Right atrium auricular region (tissue), 2 donors: ENCODE results near the gene LYPD4. TPM values are rescaled to one million over a fixed set of nuclear protein-coding genes. Genes with fewer than 3 reads are reported as not detected.
"Not testable (repeated sequence)": the region's sequence is repeated elsewhere in the genome, so short reads cannot be mapped to it uniquely, and the experiment has no call there.

Experiments
- DNase-seq: peaks from one replicate; pipeline ENCODE4 v3.0.0-alpha.2; 2019; ENCODE audit warnings: low spot score
- H3K27ac ChIP-seq, 2 donors: fragments of 200-600 bp; sonication (generic); 1 replicate in 1 of 2; 2 replicates in 1 of 2; pipeline ENCODE4 v1.5.1; 2016 to 2019
- H3K27me3 ChIP-seq, 2 donors: fragments of 200-600 bp; sonication (generic); one replicate each; pipeline versions ENCODE4 v1.5.1 to v1.6.0; 2017 to 2019
- H3K36me3 ChIP-seq: fragments of 200-600 bp; sonication (generic); one replicate; pipeline ENCODE4 v1.5.1; 2016
- H3K4me1 ChIP-seq, 2 donors: fragments of 200-600 bp; sonication (generic); one replicate each; pipeline versions ENCODE4 v1.5.1 to v1.6.0; 2017 to 2019
- H3K4me3 ChIP-seq, 2 donors: fragments of 200-600 bp; sonication (generic); 1 replicate in 1 of 2; 2 replicates in 1 of 2; pipeline ENCODE4 v1.5.1; 2017 to 2019; ENCODE audit warnings: mild to moderate bottlenecking in 1 of 2, moderate library complexity in 1 of 2
- H3K9me3 ChIP-seq, 2 donors: fragments of 200-600 bp; sonication (generic); one replicate each; pipeline ENCODE4 v1.5.1; 2019
- total RNA-seq, 2 donors: library from RNA; depleted of rRNA; stranded (reverse); fragments of >200 nt; gene quantifications; one replicate each; pipeline ENCODE4 v1.1.0, GENCODE V29; 2016
- TF ChIP-seq, protein P1 (sequence below), 2 donors: fragments of 200-600 bp; sonication (generic); IDR thresholded peaks; one replicate each; pipeline ENCODE4 v1.5.1; 2019; ENCODE audit warnings: antibody characterized with exemption in 2 of 2

The LYPD4 gene
- total RNA-seq, 2 donors from 2014 or later: not detected

DNA sequence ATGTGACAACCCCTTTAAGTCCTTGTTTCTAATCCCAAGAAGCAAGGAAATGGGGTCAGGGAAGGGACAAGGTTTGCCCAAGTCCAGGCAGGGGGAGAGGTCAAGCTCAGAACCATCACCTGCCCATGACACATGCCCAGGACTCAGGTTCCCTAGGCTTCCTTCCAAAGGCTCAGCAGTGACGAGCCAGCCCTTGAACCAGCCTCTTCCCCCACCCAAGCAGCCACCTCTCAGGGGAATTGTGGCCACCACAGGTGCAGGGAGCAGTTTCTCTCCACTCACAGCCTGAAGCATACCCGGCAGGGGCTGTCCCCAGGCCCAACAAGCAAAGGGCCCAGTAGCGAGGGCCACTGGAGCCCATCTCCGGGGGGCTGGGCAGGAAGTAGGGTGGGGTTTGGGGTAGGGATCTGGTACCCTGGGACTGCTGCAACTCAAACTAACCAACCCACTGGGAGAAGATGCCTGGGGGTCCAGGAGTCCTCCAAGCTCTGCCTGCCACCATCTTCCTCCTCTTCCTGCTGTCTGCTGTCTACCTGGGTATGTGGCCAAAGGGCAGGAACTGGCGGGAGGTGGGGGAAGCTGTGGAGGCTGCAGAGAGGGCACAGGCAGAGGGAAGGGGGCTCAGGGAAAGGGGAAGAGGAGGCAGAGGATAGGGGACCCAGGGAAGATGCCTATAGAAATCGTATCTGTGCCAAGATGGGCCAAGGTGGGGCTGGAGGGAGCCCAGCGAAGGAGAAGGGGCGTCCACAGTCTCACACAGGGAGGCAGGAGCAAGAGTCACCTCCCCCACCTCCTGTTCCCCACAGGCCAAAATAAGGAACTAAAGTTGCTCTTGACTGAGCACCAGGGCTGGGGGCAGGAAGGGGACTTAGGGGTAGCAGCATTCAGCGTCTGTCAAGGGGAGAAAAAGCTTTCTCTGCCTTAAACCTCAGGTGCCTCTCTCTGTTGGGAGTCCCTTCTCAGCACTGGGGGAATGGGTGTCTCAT, 32.7 kb upstream of the LYPD4 start, which contains the start of gene CD79A:
Gene CD79A (plus strand): TSS at position 433 of the 986 bp plus-strand sequence. CDS start 26 bp downstream, at position 459.
- TF ChIP-seq, protein P1, sequence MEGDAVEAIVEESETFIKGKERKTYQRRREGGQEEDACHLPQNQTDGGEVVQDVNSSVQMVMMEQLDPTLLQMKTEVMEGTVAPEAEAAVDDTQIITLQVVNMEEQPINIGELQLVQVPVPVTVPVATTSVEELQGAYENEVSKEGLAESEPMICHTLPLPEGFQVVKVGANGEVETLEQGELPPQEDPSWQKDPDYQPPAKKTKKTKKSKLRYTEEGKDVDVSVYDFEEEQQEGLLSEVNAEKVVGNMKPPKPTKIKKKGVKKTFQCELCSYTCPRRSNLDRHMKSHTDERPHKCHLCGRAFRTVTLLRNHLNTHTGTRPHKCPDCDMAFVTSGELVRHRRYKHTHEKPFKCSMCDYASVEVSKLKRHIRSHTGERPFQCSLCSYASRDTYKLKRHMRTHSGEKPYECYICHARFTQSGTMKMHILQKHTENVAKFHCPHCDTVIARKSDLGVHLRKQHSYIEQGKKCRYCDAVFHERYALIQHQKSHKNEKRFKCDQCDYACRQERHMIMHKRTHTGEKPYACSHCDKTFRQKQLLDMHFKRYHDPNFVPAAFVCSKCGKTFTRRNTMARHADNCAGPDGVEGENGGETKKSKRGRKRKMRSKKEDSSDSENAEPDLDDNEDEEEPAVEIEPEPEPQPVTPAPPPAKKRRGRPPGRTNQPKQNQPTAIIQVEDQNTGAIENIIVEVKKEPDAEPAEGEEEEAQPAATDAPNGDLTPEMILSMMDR (IDR thresholded peaks at IDR 0.05): no peak
- Histone ChIP-seq H3K4me3 (no peak within 1 kb of the TSS), H3K36me3 (peaks cover 4% of the 10 kb centered on the region), H3K9me3 (no peaks in the 10 kb centered on the region), H3K27ac (no peak within 1 kb of the TSS), H3K4me1 (no peaks in the 10 kb centered on the region), H3K27me3 (no peaks in the 10 kb centered on the region)
- DNase-seq: no peak

DNA sequence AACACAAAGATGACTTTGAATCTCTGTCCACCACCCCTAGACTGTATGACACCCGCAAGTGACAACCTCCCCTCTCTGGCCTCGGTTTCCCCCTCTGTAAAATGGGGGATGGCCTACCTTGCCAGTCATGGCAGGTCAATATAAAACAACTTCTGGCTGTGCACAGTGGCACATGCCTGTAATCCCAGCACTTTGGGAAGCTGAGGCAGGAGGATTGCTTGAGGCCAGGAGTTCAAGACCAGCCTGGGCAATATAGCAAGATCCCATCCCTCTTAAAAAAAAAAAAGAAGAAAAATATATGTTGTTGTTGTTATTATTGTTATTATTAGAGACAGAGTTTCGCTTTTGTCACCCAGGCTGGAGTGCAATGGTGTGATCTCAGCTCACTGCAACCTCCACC, 31.5 kb upstream of the LYPD4 start:
- not testable (repeated sequence) for DNase-seq, H3K27ac ChIP-seq, H3K4me1 ChIP-seq

DNA sequence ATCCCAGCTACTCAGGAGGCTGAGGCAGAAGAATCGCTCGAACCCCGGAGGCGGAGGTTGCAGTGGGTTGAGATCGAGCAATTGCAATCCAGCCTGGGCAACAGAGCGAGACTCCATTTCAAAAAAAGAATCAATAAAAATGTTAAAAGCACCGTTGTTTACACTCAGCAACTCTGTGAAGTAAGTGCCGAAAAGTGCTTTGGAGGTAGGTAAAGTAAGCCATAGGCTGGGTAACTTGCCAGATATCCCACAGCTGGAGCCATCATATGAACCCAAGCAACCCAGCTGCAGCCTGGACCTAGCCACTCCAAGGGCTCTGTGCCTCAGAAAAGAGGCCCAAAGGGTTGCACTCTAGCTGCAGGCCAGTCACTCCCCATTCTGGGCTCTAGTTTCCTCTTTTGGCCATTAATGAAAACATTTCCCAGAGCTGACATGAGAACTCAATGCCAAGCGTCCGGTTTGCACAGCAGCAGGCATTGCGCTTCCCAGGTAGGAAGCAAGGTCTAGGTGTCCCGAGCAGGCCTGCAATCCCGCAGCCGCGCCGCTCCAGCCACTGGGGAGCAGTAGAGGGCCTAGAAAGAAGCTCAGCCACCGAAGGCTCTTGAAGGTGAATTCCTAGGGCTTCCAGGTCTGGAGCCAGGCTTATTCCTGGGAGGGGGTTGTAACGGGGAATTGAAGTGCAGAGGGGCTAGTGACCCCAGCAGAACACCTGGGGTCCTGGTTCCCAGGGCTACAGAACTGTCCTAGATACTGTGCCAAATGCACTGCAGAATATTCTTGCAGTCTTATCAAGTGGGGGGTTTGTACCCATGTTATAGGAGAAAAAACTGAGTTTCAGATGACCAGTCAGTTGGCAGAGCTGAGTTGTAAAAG, 28.5 kb upstream of the LYPD4 start:
- Histone ChIP-seq H3K27me3 (no peaks in the 10 kb centered on the region), H3K4me3 (no peak overlapping the region), H3K27ac (no peak overlapping the region), H3K4me1 (peaks cover 0 to 6% of the 10 kb centered on the region in 2 donors), H3K36me3 (peaks cover 46% of the 10 kb centered on the region), H3K9me3 (no peaks in the 10 kb centered on the region)
- DNase-seq: no peak
- TF ChIP-seq, protein P1 (IDR thresholded peaks at IDR 0.05): peak; percentile 30 to 67

More for the DNA sequence above, 31.5 kb upstream of the LYPD4 start:
- not testable (repeated sequence) for H3K9me3 ChIP-seq, H3K4me3 ChIP-seq, H3K27me3 ChIP-seq
- H3K36me3 ChIP-seq: peaks cover 16% of the 10 kb centered on the region

DNA sequence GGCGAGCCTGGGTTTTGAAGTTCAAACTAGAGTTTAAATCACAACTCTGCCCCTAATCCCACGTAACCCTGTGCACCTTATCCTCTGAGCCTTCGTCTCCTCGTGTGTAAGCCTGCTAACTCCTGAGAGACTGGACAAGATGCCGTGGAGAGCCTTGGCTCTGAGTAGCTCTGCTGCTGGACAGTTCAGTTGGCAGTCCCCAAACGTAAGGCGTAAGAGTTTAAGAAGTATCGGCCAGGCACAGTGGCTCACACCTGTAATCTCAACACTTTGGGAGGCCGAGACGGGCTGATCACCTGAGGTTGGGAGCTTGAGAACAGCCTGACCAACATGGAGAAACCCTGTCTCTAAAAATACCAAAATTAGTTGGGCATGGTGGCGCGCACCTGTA, 27.9 kb upstream of the LYPD4 start:
- Histone ChIP-seq H3K9me3 (no peaks in the 10 kb centered on the region), H3K36me3 (peaks cover 51% of the 10 kb centered on the region), H3K4me1 (peaks cover 0 to 6% of the 10 kb centered on the region in 2 donors), H3K27me3 (no peaks in the 10 kb centered on the region), H3K27ac (no peak overlapping the region), H3K4me3 (no peak overlapping the region)
- DNase-seq: no peak
- TF ChIP-seq, protein P1 (IDR thresholded peaks at IDR 0.05): no peak

DNA sequence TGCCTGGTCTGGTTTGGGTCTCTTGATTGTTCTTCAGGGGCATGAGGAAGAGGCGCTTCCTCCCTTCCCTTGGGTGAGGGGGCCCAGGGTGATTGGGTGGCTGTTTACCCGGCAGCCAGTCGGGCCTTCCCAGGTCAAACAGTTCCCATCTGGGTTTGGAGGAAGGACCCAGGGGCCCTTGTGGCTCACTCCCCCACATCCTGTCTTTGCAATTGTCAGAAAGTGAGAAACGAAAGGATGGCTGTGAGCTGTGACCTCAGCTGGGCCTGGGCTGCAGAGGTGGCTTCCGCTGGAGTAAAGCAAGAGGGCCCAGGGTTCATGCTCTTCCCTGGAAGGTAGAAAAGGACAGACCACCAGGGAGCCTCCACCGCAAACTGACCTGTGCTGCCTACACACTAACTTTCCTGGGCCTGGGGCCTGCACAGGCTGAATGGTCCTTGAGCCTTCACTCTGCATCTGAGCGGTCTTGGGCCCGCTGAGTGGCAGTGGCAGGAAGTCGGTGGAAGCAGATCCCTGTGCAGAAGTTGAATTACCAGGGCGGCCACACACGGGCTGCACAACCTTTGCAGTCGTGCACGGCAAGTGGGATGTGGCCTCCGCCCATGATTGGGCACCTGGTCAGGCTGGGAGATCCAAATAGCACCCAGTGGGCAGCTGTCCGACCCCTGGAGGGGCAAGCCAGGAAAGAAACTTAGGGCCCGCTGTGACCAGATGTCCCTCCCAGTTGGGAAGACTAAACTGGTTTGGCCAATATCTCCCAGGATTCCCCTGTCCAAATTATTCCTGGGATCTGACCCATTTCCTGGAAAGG, 27.3 kb upstream of the LYPD4 start:
- no peak for DNase-seq
- Histone ChIP-seq H3K36me3 (peaks cover 57% of the 10 kb centered on the region), H3K27me3 (no peaks in the 10 kb centered on the region), H3K9me3 (no peaks in the 10 kb centered on the region), H3K4me3 (no peak overlapping the region), H3K4me1 (peaks cover 0 to 6% of the 10 kb centered on the region in 2 donors), H3K27ac (no peak overlapping the region)
- TF ChIP-seq, protein P1 (IDR thresholded peaks at IDR 0.05): no peak
